Suprapubic skin (tissue), 3 donors: ENCODE data around the gene OGG1.

Source experiments
- EP300 ChIP-seq: sonication (generic); formaldehyde crosslinking; IDR thresholded peaks from one replicate; pipeline ENCODE4 v1.6.1; 2017; ENCODE audit warnings: antibody characterized with exemption
- POLR2A ChIP-seq, 2 donors: fragments of 450-650 bp; IDR thresholded peaks; one replicate each; pipeline ENCODE4 v1.6.1; 2017; ENCODE audit warnings: antibody characterized with exemption in 2 of 2, mild to moderate bottlenecking in 2 of 2, moderate library complexity in 2 of 2
- TF ChIP-seq, protein P1 (sequence below), 2 donors: fragments of 200-600 bp in 1 of 2; fragments of 450-650 bp in 1 of 2; sonication (generic) in 1 of 2; IDR thresholded peaks; one replicate each; pipeline ENCODE4 v1.5.1; 2016 to 2019; ENCODE audit warnings: antibody characterized with exemption in 2 of 2, mild to moderate bottlenecking in 1 of 2, moderate library complexity in 1 of 2

- TF ChIP-seq, protein P1, sequence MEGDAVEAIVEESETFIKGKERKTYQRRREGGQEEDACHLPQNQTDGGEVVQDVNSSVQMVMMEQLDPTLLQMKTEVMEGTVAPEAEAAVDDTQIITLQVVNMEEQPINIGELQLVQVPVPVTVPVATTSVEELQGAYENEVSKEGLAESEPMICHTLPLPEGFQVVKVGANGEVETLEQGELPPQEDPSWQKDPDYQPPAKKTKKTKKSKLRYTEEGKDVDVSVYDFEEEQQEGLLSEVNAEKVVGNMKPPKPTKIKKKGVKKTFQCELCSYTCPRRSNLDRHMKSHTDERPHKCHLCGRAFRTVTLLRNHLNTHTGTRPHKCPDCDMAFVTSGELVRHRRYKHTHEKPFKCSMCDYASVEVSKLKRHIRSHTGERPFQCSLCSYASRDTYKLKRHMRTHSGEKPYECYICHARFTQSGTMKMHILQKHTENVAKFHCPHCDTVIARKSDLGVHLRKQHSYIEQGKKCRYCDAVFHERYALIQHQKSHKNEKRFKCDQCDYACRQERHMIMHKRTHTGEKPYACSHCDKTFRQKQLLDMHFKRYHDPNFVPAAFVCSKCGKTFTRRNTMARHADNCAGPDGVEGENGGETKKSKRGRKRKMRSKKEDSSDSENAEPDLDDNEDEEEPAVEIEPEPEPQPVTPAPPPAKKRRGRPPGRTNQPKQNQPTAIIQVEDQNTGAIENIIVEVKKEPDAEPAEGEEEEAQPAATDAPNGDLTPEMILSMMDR (IDR thresholded peaks at IDR 0.05), result no peak
- TF ChIP-seq POLR2A (IDR thresholded peaks at IDR 0.05) (no peak), EP300 (no peak)
Measured at GRCh38 chr3:9736831-9737230, 12.9 kb upstream of the OGG1 start.
